Stimulated activated CD4-positive, alpha-beta T cell treated with anti-CD3 and anti-CD28 coated beads, Interleukin-2, amount 100 ng/mL, for 48 hours (primary cell): ENCODE measurements around the gene HEXB.
"Not testable (repeated sequence)": the region's sequence is repeated elsewhere in the genome, so short reads cannot be mapped to it uniquely, and the experiment has no call there.

Source experiments
- DNase-seq, 2 donors: peaks; one replicate each; pipeline ENCODE4 v3.0.0-alpha.2; 2020

Gene HEXB

DNA sequence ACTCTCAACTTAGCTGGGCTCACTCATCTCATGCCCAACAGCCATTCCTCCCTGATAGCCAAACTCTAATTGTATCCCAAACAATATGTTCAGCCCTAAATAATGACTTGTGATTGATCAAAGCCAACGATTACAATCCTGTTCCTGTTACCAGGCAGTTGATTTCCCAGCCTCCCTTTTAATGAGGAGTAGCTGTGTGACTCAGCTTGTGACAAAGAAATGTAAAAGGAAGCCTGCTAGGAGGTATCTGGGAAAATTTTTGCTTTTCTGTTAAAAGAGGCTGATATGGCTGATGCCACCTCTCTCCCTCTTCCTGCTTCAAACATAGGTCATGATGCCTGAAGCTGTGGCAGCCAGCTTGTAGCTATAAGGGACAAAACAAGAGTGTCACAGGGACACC, 24.9 kb upstream of the HEXB start:
- no peak for DNase-seq

DNA sequence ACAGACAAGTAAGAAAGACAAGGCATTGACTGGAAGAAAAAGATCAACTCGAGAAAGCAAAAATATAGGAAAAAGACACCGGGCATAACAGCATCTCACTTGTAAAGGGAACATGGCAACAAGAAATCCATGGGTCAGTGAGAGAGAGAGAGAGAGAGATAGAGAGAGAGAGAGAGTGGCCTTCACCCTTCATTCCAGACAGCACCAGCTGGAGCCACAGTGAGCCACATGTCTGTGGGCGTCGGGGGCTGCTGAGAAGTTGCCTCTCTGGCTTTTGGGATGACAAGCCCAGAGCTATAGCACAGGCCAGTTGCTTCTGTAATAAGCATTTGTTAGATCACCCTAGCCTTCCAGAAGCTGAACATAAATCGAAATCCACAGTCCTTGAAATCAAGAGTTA, 24.2 kb upstream of the HEXB start:
- no peak for DNase-seq

DNA sequence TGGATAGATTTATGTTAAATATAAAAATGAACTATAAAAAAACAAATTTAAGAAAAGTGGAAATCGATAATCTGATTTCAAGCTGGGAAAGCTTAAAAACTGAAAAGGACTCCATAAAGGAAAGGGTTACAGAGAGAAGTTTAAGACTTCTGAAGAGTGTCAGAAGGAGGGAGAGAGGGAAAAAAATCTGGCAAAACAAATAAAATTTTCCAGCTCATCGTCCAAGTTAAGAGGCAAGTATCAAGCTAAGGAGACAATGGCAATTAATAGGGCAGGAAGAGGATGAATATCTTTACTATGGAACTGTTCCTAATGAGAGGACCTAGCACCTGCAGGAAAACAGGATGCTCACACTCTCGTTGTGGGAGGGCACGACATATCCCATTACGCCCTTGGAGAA, 20.5 kb upstream of the HEXB start:
- DNase-seq: no peak

DNA sequence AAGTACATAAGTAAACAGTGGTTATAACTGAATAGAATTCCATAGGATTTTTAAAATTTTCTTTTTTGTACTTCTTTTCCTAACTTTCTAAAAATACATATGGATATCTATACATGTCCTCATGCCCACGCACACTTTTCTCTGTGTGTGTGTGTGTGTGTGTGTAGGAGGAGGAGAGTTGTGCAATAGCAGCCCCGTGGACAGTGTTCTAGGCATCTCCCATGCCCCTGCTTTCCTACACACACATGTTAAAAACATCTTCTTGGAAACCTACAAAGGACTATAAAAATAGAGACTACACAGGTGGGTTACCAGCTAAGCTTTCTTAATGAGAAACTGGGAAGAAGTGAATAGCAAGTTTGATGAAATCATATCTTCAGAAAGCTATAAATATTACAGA, 19.8 kb upstream of the HEXB start:
- DNase-seq: no peak

DNA sequence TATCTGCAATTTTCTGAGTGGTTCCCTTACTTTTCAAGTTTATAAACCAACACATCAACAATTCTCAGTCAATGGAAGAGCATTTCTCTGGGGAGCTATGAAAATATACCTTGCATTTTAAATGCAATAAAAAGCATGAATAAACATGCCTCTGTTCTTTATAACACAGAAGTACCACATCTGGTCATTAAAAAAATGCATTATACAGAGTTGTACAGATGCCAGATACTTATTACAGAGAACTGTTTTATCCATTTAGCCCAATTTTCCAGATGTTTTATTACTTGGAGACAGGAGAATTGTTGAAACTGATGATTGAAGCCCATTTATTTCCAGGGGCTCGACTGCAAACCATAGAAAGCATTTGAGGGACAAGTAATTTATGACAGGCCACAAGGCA, 19.2 kb upstream of the HEXB start:
- no peak for DNase-seq

DNA sequence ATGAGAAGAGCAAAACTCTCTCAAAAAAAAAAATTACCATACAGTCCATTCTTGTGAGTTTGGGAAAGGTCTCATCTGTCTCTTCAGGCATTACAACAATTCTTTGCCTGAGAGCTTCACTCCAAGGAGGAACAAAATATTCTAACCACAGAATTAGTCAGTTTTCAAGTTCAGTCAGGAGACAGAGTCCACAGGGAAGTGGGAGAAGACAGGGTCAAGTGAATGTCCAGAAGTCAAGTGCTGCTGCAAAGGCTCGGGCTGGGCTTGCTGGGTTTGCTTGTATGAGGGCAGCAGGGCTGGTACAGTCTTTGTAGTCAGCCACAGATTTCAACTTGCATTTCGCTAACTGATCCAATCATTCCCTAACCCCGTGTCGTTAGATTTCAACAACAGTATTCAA, 17.6 kb upstream of the HEXB start:
- DNase-seq: no peak

DNA sequence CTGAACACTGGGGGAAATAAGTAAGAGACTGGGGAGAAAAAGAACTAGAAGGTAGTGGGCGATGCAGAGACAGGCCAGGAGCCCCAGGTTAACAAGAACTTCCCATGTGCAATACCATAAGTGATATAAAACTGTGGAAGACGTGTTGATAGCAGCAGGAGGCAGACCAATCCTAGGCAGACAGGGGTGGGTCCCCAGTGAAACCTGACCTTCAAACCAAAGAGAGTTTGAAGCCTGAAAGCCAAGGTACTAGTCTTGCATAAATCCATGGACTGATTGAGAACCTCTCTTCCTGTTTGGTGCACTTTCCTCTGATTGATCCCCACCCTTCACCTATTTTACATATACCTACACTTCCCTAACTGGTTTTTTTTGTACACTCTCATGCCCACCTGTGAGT, 15.2 kb upstream of the HEXB start:
- DNase-seq: no peak

DNA sequence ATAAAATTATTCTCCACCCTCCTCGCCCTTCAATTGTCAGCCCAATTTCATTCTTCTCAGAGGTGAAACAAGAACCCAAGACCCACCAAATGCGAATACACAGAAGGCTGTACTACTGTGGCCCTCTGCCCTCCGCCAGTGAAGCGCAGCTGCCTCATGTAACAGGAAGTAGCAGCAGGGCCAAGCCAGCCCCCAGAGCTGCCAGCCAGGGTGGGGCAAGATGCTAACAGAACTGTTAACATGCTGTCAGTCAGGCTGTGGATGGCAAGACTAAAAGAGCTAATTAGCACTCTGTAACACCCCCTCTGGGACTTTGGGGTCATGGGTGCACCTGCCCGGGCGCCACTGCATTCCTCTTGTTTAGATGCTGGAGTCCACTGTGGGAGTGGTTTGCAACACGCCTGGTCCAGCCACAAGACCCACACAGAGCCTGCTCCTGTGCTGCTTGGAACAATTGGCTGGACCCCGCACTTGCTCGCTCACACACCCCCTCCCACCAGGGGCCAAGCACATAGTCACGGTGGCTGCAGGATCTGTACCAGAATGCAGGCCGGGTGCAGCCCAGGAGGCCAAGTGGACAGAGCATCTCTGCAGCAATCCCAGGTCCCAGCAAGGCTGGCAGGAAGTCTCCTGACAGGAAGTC, 14.5 kb upstream of the HEXB start:
- no peak for DNase-seq

DNA sequence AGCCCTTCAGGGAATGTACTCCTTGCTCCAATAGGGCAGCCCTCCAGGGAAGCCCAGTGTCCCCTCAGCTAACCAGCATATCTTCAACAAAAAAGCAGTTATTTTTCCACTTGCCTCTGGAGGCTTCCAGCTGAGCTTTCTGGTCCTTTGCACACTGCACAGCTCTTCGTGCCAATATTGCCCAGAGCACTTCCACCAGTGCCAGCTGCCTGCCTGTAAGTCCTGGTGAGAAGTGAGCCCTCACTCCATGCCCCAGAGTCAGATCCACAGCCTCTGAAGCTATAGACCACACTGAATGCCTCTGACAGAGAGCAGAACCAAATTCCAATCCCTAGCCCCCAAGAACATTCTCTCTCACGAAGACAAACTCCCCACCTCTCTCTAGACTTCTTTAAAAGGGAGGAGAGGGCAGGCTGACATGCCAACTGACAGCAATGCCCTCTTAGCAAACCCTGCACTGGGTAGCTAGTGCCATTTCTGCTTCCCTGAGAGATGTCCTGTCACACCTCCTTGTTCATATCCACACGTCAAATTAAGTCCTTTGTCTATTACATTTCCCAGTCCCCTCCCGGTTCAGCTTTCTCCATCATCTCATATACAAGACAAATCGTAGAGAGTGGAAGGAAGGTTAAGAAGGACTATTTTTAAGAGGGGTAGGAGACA, 12.7 kb upstream of the HEXB start:
- no peak for DNase-seq

DNA sequence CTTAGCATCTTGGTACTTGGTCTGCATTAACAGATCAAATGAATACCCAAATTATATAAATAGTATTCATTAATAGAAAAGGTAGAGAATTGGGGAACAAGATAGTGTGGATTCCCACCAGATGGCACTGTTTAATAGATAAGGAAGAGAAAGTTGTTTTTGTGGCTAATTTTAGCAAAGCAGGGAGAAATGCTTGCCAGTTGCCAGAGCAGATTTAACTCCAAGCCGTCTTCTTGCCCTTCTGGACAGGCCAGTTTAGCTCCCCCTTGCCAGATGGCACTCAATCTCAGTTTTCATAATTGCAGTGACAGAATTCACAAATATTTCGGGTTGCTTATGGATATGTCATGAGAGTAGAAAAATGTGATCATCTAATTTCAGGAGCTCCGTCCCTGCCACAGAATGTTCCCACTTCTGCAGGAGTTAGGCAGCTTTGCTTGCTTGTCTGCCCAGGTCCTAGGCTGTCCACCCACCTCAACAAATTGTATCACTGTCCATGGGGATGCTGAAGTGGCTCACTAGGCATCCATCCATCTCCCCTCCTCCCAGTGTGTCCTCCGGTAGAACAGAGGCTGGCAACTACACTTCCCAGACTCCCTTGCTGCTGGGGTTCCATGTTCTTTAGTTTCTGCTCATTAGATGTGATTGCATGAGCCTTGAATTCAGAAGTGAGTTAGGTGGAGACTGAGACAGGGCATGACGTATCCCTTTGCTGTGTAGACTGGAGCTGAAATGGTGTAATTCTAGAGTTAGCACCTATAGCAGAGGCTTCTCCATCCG, 11.8 kb upstream of the HEXB start:
- no peak for DNase-seq

DNA sequence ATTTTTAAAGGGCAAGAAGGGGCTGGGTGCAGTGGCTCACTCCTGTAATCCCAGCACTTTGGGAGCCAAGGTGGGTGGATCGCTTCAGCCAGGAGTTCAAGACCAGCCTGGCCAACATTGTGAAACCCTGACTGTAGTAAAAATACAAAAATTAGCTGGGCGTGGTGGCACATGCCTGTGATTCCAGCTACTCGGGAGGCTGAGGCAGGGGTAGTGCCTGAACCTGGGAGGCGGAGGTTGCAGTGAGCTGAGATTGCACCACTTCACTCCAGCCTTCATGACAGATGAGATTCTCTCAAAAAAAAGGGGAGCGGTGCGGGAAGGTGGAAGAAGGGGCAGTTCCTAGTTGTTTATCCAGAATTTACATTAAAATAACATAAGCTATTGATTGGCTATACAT, 8.6 kb upstream of the HEXB start:
- not testable (repeated sequence) for DNase-seq

DNA sequence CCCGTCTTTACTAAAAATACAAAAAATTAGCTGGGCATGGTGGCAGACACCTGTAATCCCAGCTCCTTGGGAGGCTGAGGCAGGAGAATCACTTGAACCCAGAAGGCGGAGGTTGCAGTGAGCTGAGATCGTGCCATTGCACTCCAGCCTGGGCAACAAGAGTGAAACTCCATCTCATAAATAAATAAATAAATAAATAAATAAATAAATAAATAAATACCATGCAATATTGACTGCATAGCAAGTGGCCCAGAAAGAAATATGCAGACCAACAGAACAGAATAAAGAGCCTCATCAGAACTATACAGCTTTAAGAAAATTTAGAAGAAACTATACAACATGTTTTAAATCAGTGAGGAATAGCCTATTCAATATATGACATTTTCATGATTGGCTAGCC, 6.9 kb upstream of the HEXB start:
- not testable (repeated sequence) for DNase-seq

DNA sequence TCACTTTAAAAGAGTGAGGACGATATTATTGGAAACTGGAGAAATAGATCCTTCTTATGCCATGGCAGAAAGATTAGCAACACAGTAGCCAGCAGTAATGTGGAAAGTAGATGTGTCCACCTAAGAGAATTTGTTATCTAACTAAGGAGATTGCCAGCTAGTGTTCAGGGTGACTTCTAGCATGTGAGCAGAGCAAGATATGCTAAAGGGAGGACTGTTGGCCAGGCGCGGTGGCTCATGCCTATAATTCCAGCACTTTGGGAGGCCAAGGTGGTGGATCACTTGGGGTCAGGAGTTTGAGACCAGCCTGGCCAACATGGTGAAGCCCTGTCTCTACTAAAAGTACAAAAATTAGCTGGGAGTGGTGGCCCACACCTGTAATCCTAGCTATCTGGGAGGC, 5.7 kb upstream of the HEXB start:
- not testable (repeated sequence) for DNase-seq

DNA sequence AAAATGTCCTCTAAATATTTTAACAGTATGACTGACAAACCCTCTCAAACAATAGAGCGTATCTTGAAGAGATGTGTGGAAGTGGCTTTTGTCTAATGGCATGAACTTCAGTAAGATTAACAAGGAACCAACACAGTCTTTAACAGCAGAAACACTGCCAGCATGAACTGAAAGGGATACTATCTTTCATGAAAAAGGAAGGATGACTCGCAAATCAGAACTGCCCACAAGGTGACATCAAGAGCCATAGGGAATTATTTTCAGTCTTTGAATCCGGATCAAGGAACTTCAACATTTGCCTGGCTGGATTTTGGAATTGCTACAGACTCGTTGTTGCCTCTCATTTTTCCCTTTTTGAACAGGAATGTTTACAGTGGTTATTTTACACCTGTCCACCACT, 5.1 kb upstream of the HEXB start:
- DNase-seq: no peak

DNA sequence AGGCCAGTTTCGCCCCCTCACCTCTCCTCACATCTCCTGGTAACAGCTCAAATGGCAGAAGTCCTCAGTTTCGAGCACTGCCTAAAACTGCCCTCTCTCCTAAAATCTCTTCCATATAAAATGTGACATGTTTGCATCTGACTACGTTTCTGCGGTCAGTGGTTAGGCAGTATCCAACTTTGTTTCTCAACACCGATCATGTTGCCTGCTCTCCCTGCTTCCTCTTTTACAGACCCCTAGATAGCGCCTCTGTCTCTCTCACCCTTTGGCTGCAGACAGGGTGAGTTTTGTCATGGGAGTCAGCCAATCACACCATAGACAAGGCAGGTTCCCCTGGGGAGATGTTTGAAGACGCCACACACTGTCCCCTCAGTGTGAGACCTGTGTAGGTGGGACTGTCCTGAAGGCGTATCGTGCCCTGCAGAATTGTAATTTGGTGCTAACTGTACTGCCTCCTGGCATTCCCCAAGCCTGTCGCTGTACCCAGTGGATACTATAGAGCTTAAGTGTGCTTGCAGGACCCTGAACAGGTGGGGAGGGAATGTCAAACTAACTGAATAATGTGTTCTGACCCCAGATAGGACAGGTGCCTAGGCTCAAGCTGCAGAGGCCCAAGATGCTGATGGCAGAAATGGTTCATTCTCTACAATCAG, 1.1 kb downstream of the HEXB start:
- no peak for DNase-seq

DNA sequence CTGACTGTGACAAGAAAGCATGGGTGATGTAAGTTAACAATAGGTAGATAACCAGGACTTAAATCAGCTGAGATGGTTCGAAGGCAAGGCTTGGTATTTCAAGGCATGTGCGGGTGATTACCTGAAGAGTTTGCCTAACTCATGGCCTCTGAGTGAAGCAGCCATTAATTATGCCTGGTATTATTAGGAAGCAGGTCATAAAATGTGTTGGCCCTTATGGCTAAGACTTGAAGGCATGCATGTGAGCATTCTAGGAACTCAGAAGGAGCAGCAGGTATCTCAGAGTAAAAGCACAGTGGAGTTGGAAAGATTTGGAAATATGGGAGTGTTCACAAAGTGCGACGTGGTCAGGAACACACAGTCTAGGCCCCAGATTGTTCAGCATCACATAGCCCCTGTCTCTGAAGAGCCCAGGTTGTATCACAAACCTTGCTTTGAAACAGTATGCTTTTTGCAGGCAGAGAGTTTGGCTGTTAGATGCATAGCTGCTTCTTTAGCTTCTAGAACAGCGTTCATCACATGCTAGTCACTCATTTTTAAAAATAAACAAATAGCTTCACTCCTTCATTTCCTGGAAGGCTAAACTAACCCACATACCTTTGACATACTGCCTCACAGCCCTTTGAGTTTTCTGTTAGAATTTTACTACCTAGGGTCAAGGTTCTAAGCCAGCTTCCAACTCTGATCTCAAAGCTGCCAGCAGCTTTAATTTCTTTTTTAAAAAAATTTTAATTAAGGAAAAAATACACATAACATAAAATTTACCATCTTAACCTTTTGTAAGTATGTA, 2.1 kb downstream of the HEXB start:
- no peak for DNase-seq

DNA sequence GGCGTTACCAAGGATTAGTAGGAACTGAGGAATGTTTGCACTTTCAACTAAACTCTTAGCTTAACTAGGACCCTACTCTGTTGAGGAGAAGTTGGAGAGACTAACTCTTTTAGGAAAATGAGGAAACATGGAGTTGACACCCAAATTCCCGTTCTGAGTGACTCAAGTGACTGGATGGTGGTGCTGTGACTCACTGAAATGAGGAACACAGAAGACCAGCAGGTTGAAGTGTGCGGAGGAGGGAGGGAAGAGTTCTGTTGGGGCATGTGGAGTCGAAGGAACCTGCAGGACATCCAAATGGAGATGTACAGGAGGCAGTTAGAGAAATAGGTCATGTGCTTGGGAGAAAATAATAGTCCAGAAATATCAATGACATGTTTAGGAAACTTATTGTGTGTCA, 8.2 kb downstream of the HEXB start:
- no peak for DNase-seq

DNA sequence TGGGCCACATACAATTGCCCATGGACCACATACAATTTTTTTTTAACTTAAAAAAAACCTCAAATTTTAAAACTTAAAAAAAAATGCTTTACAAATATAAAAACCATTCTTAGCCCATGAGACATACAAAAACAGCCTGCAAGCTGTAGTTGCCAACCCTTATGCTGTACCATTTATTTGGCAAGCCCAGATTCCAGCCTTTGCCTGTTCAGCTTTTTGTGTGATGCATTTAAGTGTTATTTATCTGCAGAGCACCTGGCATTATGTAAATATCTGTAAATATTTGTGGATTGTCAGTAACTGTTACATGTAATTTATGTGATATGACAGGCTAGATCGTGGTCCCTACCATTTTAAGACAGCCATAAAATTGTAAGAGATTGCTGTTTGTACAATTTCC, 32.6 kb downstream of the HEXB start:
- DNase-seq: no peak

DNA sequence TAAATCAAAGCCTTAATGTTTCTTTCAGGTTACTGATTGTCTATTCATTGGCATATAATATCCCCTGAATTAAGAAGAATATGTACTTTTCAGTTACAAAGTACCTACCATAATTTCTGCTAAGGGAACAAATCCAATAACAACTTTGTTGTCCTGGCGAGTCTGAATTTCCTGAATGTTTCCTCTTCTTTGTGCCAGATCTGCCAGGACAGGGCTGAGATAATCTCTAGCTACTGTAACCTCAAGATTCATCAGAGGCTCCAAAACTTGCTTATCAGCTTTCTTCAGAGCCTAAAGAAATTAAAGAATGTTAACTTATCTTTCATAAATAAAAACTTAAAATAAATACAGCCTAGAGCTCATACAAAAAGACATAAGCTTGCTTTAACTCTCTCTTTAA, 37.2 kb downstream of the HEXB start:
- DNase-seq: no peak

DNA sequence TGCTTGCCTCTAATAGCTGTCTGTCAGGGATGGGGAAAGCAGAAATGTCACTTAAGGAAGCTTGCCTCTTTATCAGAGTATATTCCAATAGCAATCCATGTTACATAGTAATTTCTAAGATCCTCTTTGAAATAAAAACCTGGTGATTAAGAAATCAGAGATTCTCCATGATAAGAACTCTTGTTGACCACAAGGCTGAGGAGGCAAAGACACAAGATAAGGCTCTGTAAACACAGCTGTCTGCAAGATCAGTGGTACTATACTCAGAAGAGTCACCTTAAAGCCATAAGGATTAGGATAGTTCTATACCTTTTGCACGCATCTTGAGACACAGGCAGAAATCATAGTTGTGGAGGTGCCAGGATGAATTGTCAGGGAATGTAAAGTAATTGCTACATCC, 40.3 kb downstream of the HEXB start:
- DNase-seq: no peak

DNA sequence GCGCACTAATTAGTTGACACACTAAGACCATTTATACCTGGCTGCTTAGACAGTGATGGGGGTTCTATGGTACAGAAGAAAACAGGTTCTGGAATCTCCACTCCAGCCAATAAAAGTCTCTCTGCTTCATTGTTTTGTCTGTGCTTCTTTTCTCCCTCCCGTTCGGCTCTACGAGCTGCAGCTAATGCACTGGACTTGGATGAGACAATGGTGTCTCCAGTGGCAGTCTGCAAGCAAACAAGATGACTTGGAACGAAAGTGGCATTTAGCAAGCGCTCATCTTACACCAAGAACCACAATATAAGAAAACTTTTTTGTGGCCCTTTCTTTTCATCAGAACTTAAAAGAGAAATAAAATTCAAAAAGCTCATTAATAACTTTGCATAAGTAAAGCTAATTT, 51.7 kb downstream of the HEXB start:
- no peak for DNase-seq

DNA sequence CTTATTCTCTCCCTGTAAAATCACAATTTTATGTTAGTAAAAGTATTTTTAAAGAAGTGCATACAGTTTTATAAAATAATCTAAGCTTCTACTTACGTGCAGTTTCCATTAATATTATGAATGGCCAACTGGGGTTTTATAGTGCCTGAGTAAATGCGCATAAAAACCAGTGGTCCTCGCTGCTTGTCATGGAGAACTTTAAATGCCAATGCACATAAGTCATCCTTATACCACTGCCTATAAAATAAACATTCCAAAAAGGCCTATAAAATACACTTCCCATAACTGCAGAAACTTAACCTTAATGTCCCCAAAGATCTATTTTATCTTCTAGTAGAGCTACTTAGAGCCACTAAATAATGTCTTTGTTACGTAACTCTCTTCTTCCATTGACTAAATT, 53.4 kb downstream of the HEXB start:
- no peak for DNase-seq

DNA sequence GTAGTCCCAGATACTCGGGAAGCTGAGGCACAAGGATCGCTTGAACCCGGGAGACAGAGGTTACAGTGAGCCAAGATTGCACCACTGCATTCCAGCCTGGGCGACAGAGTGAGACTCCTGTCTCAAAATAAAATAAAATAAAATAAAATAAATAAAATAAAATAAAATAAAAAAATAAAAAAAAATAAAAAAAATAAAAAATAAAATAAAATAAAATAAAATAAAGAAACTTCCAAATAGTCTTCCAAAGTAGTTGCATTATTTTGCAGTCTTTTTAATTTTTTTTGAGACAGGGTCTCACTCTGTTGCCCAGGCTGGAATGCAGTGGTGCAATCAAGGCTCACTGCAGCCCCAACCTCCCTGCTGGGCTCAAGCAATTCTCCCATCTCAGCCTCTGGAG, 63.7 kb downstream of the HEXB start:
- DNase-seq: not testable (repeated sequence)
